EH (cell line): ENCODE results near the gene ABHD5.

ENCODE experiments used
- DNase-seq: peaks from one replicate; pipeline ENCODE4 v3.0.0-alpha.2; 2015; ENCODE audit warnings: low read depth

ABHD5 gene

DNA sequence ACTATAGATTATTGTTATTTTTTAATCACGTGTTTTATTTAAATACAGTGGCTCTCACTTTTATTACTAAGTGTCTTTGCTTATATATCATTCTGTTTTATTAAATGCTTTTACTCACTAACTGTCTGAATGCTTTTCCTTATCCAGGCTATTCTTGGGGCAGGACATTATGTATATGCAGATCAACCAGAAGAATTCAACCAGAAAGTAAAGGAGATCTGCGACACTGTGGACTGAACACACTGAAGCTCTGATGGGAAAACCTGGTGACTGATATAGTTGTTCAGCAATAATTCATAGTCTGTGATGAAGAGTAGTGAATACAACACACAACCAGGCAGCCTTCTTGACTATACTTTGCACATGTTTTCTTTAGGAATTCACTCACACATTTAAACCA is 27.6 kb downstream of the ABHD5 start:
- DNase-seq, result no peak

DNA sequence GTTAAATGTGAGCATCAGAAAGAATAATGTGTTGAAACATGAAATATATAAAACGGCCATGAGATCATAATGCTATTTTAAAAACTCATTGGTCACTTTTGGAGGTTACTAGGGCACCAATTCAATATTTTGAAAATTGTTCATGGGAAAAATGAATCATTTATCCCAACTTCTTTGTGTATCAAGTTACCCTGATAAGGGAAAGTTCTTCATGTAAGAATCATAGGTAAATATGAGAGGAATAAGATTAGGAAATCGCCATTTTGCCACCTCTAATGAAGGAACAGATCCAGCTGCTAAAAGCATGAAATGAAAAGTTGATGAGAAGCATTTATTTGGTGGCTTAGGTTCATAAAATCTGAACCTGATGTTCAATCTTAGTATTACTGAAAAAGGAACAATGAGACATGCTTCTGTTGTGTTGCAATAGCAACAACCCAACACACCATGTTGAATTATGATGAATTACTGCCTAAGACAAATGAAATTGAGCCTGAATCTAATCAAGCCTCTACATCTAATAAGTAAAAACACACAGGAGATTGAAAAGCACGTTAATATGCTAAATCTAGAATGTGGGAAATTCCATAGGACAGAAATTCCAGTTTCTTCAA is 32.5 kb downstream of the ABHD5 start:
- peak; percentile 25 for DNase-seq

DNA sequence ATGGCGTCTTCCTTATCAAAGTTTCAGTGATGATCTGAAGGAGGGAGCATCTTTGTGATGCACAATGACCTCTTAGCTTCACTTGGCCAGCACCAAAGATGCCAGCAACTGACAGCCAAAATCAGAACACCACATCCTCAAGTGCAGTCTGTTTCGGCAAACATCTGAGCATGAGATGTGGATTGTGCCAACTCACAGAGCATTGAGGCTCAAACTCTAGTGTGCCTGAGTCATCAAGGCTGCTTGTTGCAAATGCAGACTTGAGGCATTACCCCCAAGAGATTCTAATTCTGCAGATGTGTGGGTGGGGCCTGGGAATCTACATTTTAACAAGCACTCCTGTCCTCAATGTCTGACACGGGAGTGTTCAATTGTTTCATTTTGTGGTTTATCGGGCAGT is 35.8 kb downstream of the ABHD5 start:
- DNase-seq, result peak; percentile 47

DNA sequence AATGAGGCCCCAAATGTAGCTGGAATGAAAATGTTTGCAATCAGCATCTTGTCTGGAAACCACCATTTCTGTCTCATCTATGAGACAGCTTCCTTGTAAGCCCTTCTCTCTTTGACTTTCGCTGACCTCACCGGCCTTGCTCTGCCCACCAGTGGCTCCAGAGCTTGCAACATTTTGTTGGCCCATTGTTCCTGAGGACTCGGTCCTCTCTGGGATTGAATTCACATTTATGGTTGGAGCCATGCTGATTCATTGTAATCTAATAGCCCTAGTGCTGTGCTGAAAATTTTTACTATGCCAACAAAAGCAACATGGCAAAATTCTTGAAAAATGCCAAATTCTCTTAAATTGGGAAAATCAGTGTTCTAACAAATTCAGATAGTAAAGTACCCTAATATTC is 37.2 kb downstream of the ABHD5 start:
- DNase-seq, result peak; percentile 17

DNA sequence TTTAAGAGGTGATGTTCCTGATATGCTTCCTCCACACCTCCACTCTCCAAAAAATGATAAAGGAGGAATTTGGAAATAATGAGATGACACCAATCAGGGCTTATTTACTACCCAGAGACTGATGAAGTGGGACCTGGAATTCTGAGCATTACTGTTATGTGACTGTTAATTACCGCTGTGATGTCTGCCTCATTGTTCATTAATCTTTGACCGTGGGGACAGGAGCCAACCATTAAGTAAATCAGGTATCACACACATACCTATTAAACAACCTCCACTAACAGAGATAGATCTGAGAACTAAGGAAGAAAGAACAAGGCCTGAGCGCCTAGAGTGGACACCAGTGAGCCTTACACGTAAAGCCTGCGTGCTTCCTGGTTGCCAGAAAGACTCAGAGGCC is 37.7 kb downstream of the ABHD5 start:
- no peak for DNase-seq

DNA sequence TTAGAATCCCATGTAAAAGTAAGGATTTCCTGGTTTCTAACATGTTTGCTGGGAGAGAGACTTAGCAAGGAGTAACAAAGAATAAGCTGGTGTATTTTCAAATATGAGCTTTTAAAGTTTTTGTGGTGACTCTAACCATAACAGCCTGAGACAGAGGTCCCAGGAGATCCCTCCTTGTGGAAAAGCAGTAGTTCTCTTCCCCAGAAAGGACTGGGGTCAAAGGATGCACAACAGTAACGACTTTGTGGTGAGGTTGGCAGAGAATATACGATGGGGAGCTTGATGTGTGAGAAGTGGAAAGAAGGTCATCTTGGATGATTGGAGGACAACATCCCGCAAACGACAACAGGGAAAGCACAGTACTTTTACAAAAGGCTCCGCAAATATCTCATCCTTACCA is 38.2 kb downstream of the ABHD5 start:
- DNase-seq, result no peak

DNA sequence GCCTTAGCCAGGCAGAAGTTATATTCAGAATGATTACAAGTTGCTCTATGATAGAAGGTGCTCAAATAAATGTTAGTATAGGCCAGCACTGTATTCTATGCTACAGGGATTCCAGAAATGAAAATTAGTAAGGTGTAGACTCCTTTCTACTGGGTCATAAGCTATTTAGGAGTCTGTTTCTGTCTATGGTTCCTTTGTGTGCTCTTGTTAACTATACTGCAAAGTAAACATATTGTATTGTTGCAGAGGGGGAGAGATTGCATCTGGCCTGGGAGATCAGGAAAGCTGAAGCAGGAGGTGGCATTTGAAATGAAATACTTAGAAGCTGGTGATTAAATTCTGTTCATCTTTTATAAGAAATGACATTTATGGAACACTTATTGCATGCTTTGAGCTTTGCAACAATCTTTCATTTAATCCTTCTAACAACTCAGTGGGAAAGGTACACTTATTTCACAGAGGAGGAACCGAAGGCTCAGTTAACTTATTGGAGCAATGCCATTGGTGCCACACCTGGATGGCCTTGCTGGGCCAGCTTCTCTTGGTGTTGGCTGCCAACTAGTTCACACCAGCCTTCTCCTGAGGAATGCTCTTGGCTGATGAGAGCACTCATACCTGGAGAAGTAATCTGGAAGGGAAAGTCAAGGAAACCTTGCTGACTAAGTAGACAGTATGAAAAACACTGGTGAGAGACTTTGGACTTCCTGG is 39.1 kb downstream of the ABHD5 start:
- no peak for DNase-seq

DNA sequence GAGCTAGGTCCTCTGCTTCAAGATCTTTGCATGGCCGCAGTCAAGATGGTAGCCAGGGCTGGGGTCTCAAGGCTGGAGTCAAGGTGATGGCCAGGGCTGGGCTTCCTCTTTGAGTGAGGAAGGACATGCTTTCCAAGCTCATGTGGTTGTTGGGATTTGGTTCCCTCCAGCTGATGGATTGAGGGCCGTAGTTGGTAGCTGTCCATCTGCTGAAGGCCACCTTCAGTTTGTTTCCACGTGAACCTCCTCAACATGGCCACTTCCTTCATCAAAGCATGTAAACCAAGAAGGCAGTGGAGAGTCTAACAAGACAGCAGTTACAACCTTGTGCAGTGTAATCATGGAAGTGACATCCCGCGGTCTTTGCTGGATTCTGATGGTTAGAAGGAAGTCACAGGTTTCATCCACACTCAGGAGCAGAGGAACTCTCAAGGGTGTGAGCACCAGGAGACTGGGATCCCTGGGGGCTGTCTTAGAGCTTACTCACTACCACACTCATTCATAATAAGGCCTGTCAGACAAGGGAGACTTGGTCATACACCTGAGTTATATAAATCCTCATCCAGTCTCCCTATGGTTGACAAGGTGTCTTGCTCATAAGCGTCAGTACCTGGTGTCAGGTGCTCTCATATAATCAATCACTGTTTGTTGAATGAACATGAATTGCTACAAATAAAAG is 42.1 kb downstream of the ABHD5 start:
- DNase-seq, result peak; percentile 17

DNA sequence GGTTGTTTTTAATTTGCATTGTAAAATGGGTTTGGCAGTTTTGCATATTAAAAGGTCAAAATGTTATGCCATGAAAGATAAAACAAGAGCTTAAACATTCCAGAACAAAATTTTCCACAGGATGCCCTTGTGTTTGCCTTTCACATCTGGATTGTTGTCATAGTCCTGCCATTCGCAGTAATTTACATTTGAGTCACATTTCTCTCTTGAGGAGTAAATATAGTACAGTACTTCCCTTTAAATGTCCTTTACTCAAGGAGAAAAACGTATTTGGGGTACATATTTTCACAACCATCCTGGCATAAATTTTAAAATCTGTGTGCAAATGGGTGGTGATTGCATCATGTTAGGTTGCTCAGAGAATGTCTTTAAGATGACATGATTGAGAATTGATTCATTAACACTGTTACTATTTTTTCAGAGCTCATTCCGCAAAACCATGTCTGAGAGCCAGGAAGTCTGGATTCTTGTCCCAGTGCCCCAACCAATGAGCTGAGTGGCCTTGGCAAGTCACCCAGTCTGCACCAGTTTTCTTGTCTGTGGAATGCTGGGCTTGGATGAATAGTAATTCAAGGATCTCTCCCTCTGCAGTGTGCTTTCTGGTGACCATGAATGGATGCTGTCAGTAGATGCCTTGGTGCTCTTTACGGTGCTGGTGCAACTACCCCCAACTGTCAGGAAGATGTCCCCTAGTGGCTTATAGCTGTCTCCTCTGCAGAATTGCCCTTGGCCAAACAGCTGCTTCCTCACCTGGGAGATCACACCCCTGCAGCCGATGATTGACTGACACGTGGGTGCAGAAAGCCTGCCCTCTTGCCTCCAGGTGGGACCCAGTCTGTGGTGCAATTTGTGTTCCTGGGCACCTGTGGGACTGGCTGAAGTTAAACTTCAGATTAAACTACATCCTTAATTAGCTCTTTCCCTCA is 43.0 kb downstream of the ABHD5 start:
- peak; percentile 94 for DNase-seq

DNA sequence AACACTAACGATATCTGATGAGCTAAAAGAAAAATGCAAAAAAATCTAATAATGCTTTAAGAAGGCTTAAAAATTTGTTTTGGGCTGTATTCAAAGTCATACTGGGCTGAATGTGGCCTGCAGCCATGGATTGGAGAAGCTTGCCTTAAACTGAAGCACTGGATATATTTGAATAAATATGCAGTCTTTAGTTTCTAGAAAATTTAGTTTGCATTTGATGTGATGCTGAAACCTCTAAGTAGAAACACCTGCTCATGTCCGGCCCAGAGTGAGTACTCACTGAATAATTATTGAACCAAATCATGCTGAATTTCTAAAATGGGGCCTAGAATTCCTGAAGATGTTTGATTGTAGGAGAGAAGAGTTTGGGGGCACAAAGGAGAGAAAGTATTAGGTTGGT is 43.9 kb downstream of the ABHD5 start:
- DNase-seq, result no peak

DNA sequence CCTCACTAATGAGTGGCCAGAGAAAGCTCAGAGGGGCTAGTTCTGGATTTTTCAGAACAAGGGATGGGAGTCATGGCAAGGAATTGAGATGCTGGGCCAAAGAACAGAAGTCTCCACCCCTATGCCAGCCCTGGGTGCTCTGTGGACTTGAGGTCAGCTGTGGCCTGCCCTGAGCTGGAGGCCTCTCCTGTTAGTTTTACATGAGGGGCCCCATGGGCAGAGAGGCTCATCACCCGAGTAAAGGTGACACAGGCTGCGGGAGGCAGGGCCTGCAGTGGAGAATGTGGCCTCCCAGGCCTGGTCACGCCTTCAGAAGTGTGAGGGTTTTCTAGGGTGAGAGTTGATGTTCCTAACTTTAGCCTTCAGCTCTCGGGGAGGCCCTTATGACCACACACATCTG is 44.9 kb downstream of the ABHD5 start:
- DNase-seq, result no peak

DNA sequence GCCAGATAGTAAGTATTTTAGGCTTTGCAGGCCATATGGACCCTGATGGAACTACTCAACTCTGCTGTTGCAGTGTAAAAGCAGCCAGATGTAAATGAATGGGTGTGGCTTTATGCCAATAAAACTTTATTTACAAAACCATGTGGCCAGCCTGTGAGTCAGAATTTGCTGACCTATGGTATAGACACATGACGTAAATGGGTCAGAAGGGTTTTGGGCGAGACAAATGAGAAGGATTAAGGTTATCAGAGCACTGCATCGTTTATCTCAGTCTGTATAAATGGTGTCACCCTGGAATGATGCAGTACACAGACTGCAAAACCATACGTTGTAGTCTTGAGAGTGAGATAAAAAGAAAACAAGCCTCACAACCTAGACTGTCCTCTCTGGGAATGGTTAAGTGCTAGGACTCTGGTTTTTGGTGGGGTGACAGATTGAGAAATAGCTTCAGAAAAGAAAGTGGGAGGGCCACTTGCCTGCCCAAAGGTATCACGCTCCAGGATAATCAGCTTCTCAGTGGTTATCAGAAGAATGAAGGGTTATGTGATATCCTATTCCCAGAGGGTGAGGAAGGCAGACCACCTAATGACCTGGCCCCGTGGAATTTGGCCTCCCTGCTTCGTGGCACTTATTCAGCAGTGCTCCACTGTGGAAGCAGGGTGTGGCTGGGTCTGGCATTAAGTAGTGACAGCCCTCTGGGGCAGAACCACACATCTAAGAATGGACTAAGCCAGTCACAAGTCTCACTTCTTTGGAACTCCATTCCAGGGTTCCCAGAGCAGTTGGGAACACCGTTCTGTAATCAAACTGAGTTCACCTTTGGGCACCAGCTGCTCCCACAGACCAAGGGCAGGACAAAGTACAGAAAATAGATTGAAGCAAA is 46.1 kb downstream of the ABHD5 start:
- DNase-seq, result peak; percentile 65

DNA sequence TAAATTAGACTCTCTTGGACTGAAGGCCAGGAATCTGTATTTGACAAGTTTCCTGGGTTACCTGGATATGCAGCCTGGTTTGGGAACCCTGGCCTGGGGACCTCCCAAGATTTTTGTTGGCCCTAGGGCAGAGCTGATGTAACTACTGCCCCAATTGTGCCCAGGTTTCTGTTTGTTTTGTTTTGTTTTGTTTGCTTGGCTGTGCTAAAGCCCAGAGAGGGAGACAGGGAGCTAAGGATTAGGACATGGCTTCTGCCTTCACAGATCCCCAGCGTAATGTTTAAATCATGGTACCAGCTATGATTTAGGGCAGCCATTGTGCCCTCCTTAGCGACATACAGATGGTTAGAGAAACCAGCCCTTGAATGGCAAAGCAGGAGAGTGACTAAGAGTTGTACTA is 47.6 kb downstream of the ABHD5 start:
- no peak for DNase-seq

DNA sequence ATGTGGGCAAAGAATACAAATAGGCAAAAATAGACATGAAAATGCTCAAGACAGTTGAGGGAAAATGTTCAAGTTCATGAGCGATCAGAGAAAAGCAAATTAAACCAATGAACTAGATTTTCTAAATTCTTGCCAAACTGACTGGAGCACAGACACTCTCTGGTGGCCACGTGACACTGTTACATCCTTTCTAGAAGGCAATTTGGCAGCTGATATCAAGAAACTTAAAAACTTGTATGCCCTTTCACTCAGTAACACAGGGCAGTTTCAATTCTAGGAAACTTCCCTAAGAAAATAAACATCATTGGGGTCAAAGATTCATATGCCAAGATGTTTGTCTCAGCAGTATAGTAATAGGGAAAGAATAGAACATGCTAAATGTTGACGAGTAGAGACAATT is 52.2 kb downstream of the ABHD5 start:
- DNase-seq, result peak; percentile 65

DNA sequence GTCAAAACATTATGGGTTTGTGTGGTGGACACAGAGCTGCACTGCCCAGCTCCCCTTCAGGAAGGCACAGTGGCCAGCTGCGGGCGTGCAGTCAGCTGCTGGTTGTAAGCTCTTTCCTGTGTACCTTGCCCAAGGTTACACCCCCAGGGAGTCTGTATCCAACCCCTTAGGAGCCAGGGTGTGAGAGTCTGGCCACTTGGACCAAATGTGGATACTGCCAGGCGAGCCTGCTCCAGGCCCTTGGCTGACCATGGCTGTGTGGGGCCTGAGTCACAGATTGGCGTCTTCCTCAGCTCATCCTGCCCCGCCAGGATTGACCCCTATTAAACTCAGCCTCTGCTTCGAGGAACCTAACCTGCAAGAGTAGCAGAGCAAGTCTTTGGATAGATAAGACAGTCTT is 56.9 kb downstream of the ABHD5 start:
- peak; percentile 79 for DNase-seq

DNA sequence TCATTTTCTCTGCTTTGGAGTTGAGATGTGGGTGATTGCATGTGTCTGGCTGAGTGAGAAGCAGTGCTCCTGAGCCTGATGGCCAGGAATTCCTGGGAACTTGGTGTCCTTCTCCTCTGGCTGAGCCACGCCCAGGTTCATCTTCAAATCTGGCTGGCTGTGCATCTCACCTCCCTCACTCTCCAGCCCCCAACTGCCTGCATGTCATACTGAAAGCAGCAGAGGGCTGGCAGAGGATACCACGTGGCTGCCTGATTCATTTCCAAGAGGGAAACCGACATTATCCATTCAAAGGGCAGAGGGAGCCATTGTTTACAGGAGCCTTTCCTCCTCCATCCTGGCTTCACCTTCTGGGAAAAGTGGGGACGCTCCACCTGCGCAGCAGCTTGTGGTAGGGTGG is 57.4 kb downstream of the ABHD5 start:
- DNase-seq, result peak; percentile 82

DNA sequence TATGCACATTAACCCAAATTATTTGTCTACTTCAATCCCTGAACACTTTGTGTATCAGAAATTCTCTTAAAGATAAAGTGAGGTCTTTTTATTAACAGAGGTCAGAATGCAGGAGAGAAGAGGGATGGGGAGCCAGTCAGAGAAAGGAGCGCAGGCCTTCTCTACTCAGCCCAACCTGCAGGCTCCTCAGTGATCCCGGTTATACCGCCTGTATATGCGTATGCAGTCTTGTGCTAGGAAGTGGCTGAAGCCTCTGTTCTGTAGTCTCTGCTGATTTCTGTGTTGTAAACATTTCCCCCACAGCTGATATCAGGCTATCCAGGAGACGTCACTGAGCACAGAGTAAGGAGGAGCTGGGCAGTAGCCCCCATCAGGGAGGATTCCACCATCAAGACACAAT is 57.9 kb downstream of the ABHD5 start:
- no peak for DNase-seq

DNA sequence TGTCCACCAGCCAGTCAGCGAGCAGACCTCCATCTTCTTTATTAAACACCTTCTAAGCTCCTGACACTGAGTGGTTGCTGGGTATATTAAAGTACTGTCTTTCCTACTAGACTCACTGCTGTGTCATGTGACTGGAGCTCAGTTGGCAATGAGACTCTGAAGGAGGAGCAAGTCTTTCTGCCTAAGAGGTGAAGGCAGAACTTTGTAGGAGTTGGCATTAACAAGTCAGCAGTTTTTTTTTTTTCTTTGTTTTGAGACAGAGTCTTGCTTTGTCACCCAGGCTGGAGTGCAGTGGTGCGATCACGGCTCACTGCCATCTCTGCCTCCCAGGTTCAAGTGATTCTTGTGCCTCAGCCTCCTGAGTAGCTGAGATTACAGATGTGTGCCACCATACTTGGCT is 62.2 kb downstream of the ABHD5 start:
- DNase-seq, result peak; percentile 23

DNA sequence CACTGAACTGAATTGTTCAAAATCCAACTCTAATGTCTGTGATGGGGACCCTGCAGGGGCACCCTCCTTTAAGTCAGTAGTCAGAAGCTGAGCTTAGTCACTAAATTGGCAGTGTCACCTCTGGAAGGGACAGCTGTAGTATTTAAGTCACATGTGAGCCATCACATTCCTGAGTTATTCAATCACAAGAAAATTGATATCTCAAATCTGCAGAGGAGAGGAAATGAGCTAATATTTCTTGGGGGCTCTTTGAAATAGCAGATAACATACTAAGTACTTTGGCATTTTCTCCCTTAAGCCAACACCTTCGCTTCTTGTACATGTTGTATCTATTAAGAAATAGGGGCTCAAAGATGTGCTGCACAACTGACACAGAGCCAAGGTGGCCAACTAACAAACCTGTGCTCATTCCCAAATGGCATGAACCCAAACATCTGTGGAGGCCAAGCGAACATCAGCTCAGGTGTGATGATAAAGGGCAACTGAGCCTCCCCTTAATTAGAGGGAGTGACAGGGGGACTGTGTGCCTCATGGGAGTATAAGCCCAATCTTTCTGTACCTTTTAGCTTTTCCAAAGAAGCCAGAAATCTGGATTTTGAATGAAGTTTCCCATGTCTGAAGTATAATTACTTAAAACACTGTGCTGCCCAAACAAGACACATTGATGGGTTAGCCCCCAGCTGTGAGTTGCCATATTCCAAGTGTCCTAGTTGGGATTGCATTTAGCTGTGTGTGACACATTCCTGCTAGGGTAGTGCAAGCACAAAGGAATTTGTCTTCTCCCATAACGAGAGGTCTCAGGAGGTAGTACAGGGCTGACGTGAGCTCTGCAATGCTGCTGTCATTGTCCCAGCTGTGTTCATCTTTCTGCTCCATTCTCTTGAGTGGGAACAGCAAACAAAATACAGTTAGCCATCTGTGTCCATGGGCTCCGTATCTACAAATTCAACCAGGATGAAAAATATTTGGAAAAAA is 63.3 kb downstream of the ABHD5 start:
- DNase-seq, result peak; percentile 85

DNA sequence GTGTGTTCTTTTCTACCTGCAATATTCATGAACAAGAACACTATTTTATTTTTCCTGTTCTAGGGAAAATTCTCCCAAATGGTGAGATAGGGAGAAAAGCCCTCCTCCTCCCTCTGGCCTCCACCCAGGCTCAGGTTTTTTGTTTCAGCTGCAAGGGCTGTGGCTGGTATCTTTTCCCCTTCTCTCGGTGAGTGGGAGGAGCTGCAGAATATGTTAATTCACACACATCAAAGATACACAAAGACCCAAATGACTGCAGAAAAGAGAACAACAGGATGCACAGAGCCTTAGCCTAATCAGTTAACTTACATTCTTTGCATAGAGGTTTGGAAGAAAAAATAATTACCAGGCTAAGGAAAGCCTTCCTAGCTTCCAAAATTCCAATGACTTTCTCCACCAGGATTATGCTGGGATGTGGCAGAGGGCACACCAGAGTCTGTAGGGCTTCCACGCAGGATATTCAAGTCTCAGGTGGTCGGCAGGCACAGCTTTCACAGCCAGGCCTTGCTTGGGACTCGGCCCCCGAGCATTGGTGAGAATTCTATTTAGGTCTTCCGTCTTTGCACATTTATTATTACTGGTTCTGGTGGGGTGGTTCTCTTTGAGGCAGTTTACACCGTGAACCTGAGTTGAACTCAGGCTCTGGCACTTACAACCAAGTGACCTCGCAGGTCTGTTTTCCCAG is 64.9 kb downstream of the ABHD5 start:
- no peak for DNase-seq
